ENCODE data around the gene CIZ1.

GRCh38 chr9:128118971-128119665 is 72.3 kb downstream of the CIZ1 start:
- TF ChIP-seq E2F8 (IDR thresholded peaks at IDR 0.05; ENCODE audit: low read depth, partially characterized antibody) = no peak
- no peak for TF ChIP-seq MXI1 (IDR thresholded peaks at IDR 0.05; ENCODE audit: low read depth, low read length)
- no peak for TF ChIP-seq CEBPZ (IDR thresholded peaks at IDR 0.05; ENCODE audit: borderline replicate concordance, low read depth, low read length)
- TF ChIP-seq EP300 (IDR thresholded peaks at IDR 0.05; ENCODE audit: low read length) = no peak
- TF ChIP-seq SNIP1 (IDR thresholded peaks at IDR 0.05; ENCODE audit: low read depth) = no peak
- no peak for TF ChIP-seq ELF1 (tag; IDR thresholded peaks at IDR 0.05)
- no peak for TF ChIP-seq ARHGAP35 (IDR thresholded peaks at IDR 0.05; ENCODE audit: partially characterized antibody)
- TF ChIP-seq, protein P1, sequence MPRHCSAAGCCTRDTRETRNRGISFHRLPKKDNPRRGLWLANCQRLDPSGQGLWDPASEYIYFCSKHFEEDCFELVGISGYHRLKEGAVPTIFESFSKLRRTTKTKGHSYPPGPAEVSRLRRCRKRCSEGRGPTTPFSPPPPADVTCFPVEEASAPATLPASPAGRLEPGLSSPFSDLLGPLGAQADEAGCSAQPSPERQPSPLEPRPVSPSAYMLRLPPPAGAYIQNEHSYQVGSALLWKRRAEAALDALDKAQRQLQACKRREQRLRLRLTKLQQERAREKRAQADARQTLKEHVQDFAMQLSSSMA (CRISPR knock-in tag; IDR thresholded peaks at IDR 0.05) = no peak
- no peak for TF ChIP-seq SIN3B (IDR thresholded peaks at IDR 0.05; ENCODE audit: low read depth)
- peak; percentile 78 for TF ChIP-seq POLR2G (IDR thresholded peaks at IDR 0.05; ENCODE audit: low read depth, low read length)
- TF ChIP-seq SAP30 (IDR thresholded peaks at IDR 0.05; ENCODE audit: borderline replicate concordance, insufficient read depth, low read depth, low read length, poor library complexity, severe bottlenecking) = no peak
- TF ChIP-seq HCFC1 (IDR thresholded peaks at IDR 0.05; ENCODE audit: low read depth, low read length) = no peak

Data from K562 (cell line).